Gastroesophageal sphincter (tissue), 4 donors: ENCODE results near the gene PXDN. TPM values are rescaled to one million over a fixed set of nuclear protein-coding genes. Genes with fewer than 3 reads are reported as not detected.

ENCODE experiments used
- ATAC-seq: fragments of 150-250 bp; one replicate; pipeline ENCODE4 v1.9.1; 2016; ENCODE audit warnings: mild to moderate bottlenecking, moderate library complexity
- H3K27ac ChIP-seq, 4 donors: fragments of 200-600 bp; sonication (generic) in 3 of 4; 1 replicate in 3 of 4; 2 replicates in 1 of 4; pipeline ENCODE4 v1.5.1; 2016 to 2019
- H3K27me3 ChIP-seq: fragments of 200-600 bp; sonication (generic); one replicate; pipeline ENCODE4 v1.5.1; 2019
- H3K36me3 ChIP-seq, 2 donors: fragments of 200-600 bp; sonication (generic); one replicate each; pipeline ENCODE4 v1.5.1; 2019; ENCODE audit warnings: control low read depth in 1 of 2
- H3K4me1 ChIP-seq, 3 donors: fragments of 200-600 bp; sonication (generic); 1 replicate in 2 of 3; 2 replicates in 1 of 3; pipeline ENCODE4 v1.5.1; 2016 to 2019; ENCODE audit warnings: control low read depth in 2 of 3
- H3K4me3 ChIP-seq, 2 donors: fragments of 200-600 bp; sonication (generic); one replicate each; pipeline ENCODE4 v1.5.1; 2019; ENCODE audit warnings: mild to moderate bottlenecking in 1 of 2, moderate library complexity in 1 of 2
- H3K9me3 ChIP-seq, 3 donors: fragments of 200-600 bp; sonication (generic); one replicate each; pipeline ENCODE4 v1.5.1; 2017 to 2019; ENCODE audit warnings: control low read depth in 2 of 3
- EP300 ChIP-seq: sonication (generic); formaldehyde crosslinking; IDR thresholded peaks from one replicate; pipeline ENCODE4 v1.6.1; 2017; ENCODE audit warnings: antibody characterized with exemption, mild to moderate bottlenecking
- POLR2A ChIP-seq, 2 donors: fragments of 450-650 bp; IDR thresholded peaks; one replicate each; pipeline ENCODE4 v1.6.1; 2017; ENCODE audit warnings: antibody characterized with exemption in 2 of 2, mild to moderate bottlenecking in 2 of 2, moderate library complexity in 1 of 2
- POLR2AphosphoS5 ChIP-seq: sonication (generic); formaldehyde crosslinking; IDR thresholded peaks from one replicate; pipeline ENCODE4 v1.6.1; 2017; ENCODE audit warnings: antibody characterized with exemption
- WGBS, 2 donors: methylation state at CpG; one replicate each; pipeline ENCODE4 v1.1.5; 2018; ENCODE audit warnings: low coverage in 1 of 2; 5-methylcytosine and 5-hydroxymethylcytosine counted together
- total RNA-seq, 4 donors: library from RNA; depleted of rRNA; stranded (reverse); fragments of >200 nt; gene quantifications; one replicate each; pipeline ENCODE4 v1.1.0, GENCODE V29; 2016
- TF ChIP-seq, protein P1 (sequence below), 4 experiments: fragments of 200-600 bp in 2 of 4; fragments of 450-650 bp in 2 of 4; sonication (generic) in 1 of 4; IDR thresholded peaks; one replicate each; pipeline ENCODE4 v1.5.1; 2017 to 2019; ENCODE audit warnings: antibody characterized with exemption in 4 of 4, mild to moderate bottlenecking in 2 of 4, moderate library complexity in 2 of 4

Gene PXDN
- total RNA-seq, 4 donors from 2014 or later, result 19.9 to 95.9 (median 60.9) TPM

DNA sequence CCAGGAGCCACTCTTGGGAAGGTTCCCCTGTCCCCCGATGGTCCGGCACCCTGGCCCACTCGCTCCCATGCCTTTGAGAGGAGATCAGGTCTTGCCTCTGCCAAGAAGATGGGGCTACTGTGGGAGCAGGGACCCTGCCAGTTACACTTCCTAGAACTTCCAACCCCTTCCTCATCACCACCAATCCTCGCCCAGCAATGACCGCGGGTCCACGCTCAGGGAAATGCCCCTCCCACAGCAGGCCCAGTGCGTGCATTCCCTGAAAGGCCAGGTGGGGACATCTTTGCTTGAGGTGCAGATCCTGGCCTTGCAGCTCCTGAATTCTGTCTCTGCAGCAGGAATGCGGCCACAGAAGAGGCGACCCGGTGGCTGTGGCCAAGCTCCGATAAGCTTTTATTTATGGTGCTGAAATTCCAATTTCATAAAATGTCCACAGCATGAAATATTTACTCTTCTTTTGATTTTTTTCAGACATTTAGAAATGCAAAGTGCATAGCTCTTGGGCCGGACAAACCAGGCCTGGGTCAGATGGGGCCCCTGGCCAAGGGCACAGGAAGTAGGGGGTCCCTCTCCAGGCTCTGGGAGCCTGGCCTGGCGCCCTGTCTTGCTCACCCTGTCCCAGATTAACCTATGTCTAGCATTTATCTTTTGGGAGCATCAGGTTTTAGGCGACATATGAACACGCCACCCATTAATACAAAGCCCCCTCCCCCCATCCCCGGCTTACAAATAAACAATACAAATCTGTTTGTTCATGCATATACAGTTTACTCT is 29.8 kb downstream of the PXDN start:
- 75 to 80% methylated on average over 3 to 10 of the region's 17 CpGs for WGBS, 2 donors
- peaks cover 0 to 58% (median 9%) of the 10 kb centered on the region in 3 donors for H3K4me1 ChIP-seq
- peak overlapping the region in 3 of 4 donors; percentile 46 to 66 (median 54) for H3K27ac ChIP-seq

DNA sequence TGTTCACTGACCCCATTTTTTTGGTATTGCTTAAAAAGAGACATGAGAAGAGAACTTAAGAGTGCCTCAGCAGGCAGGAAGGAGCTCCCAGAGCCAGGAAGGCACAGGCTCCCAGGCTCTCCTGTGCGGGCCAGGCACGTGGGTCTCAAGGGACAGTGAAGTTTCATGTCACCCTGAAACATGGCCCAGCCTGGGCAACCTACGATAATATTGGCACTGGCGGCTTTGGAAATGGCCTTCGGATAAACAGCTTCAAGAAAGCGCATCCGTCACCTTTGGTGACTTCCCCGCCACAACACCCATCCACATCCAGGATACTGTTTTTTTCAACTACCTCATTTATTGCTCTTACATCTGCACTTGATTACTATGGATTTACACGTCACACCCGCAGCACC is 30.5 kb downstream of the PXDN start:
- peak overlapping the region in 1 of 4 donors; percentile 66 for H3K27ac ChIP-seq
- no peak overlapping the region for H3K4me3 ChIP-seq
- no peaks in the 10 kb centered on the region for H3K36me3 ChIP-seq
- no peak for TF ChIP-seq POLR2AphosphoS5
- no peak for TF ChIP-seq POLR2A (IDR thresholded peaks at IDR 0.05)
- TF ChIP-seq, protein P1, sequence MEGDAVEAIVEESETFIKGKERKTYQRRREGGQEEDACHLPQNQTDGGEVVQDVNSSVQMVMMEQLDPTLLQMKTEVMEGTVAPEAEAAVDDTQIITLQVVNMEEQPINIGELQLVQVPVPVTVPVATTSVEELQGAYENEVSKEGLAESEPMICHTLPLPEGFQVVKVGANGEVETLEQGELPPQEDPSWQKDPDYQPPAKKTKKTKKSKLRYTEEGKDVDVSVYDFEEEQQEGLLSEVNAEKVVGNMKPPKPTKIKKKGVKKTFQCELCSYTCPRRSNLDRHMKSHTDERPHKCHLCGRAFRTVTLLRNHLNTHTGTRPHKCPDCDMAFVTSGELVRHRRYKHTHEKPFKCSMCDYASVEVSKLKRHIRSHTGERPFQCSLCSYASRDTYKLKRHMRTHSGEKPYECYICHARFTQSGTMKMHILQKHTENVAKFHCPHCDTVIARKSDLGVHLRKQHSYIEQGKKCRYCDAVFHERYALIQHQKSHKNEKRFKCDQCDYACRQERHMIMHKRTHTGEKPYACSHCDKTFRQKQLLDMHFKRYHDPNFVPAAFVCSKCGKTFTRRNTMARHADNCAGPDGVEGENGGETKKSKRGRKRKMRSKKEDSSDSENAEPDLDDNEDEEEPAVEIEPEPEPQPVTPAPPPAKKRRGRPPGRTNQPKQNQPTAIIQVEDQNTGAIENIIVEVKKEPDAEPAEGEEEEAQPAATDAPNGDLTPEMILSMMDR (IDR thresholded peaks at IDR 0.05), result no peak
- no peak for TF ChIP-seq EP300
- H3K4me1 ChIP-seq, result peaks cover 0 to 58% (median 11%) of the 10 kb centered on the region in 3 donors
- no peak for ATAC-seq
- no peaks in the 10 kb centered on the region for H3K9me3 ChIP-seq
- no peaks in the 10 kb centered on the region for H3K27me3 ChIP-seq
- WGBS, 2 donors, result 85 to 98% methylated on average over 7 to 10 of the region's 10 CpGs

More for the DNA sequence above, 29.8 kb downstream of the PXDN start:
- Histone ChIP-seq H3K4me3 (no peak overlapping the region), H3K27me3 (no peaks in the 10 kb centered on the region), H3K36me3 (no peaks in the 10 kb centered on the region), H3K9me3 (no peaks in the 10 kb centered on the region)
- ATAC-seq, result no peak
- TF ChIP-seq POLR2AphosphoS5 (no peak), POLR2A (IDR thresholded peaks at IDR 0.05) (no peak)

DNA sequence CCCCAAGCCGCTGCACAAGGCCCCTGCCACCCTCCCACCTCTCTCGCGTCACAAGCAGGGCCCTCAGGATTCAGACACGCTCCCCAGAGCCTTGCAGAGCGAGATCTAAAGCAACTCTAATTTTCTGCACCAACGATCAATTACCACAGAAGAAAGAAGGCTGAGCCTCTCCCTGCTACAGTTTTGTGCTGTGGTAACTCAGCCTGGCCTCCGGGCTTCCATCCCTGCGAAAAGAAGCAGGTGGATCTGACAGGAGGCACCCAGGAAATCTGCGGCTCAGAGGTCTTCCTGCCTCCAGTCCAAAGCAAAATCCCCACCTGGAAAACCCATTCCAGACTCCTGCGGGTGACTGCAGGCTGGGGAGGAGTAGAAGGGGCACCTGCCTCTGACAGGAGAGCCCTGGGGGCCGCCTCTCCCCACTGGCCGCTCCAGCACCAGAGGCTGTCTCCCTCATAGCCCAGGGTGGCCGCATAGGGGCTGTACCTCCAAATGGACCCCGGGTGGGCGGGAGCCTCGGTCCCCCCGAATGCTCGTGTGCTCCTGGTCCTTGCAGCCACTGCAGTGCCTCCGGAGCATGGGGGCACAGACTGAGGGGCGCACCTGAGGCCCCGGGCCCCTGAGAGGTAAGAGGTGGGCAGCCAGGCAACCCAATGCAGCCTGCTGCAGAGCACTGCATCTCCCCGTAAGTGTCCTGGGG is 31.0 kb downstream of the PXDN start:
- 100% methylated on average over 1 of the region's 22 CpGs; no CpG with 5 or more reads in 1 of the 2 donors for WGBS, 2 donors
- Histone ChIP-seq H3K36me3 (no peaks in the 10 kb centered on the region), H3K9me3 (no peaks in the 10 kb centered on the region), H3K4me1 (peaks cover 0 to 62% (median 13%) of the 10 kb centered on the region in 3 donors), H3K4me3 (no peak overlapping the region), H3K27me3 (no peaks in the 10 kb centered on the region), H3K27ac (peak overlapping the region in 1 of 4 donors; percentile 66)
- TF ChIP-seq EP300 (no peak), POLR2A (IDR thresholded peaks at IDR 0.05) (no peak), POLR2AphosphoS5 (no peak)
- TF ChIP-seq, protein P1 (IDR thresholded peaks at IDR 0.05), result no peak
- no peak for ATAC-seq

DNA sequence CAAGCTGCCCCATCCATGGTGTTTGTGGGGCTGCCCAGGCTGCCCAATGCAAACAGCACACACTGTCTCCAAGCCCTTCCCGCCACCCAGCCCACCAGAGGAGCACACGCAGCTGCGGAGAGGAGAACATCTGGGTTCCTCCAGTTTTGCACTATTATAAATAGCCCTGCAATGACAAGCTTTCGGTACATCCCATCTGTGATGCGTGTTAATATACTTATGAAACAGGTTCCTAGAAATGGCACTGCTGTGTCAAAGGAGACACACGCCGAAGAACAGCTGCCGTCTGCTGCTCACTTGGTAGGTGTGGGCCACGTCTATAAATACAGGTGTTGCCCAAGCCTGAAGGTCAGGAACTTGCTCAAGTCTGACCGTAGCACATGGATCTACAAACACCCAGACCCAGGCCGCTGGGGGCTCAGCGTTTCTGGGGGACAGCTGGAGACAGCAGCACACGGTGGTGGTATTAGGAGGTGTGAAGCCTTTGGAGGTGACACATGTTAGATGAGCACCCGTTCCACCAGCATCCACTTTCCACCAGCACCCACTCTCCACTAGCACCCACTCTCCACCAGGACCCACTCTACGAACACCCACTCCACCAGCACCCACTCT is 34.3 kb downstream of the PXDN start:
- no peaks in the 10 kb centered on the region for H3K9me3 ChIP-seq
- no peak overlapping the region for H3K4me3 ChIP-seq
- no peak for ATAC-seq
- H3K4me1 ChIP-seq, result peaks cover 0 to 52% (median 14%) of the 10 kb centered on the region in 3 donors
- H3K27me3 ChIP-seq, result no peaks in the 10 kb centered on the region
- H3K27ac ChIP-seq, result peak overlapping the region in 1 of 4 donors; percentile 93
- WGBS, 2 donors, result 87 to 94% methylated on average over 3 to 5 of the region's 15 CpGs
- TF ChIP-seq EP300, result no peak
- no peak for TF ChIP-seq POLR2AphosphoS5
- no peak for TF ChIP-seq POLR2A (IDR thresholded peaks at IDR 0.05)
- TF ChIP-seq, protein P1 (IDR thresholded peaks at IDR 0.05), result no peak
- H3K36me3 ChIP-seq, result no peaks in the 10 kb centered on the region

DNA sequence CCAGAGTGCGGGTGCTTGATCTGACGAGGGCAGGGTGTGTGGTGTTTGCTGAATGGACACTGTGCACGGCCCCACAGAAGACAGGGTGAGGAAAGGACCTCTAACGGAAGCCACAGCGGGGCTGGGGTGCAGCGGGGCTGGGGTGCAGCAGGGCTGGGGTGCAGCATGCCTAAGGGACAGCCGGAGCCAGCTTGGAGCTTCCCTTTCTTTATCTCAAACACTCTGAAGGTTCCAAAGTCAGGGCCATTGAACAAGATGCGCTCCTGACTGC is 35.0 kb downstream of the PXDN start:
- WGBS, 2 donors, result 100% methylated on average over 1 to 2 of the region's 8 CpGs
- Histone ChIP-seq H3K27ac (peak overlapping the region in 1 of 4 donors; percentile 93), H3K27me3 (no peaks in the 10 kb centered on the region), H3K9me3 (no peaks in the 10 kb centered on the region), H3K4me1 (peaks cover 0 to 45% (median 14%) of the 10 kb centered on the region in 3 donors), H3K36me3 (no peaks in the 10 kb centered on the region), H3K4me3 (no peak overlapping the region)
- ATAC-seq, result no peak
- TF ChIP-seq POLR2A (IDR thresholded peaks at IDR 0.05), result no peak
- no peak for TF ChIP-seq EP300
- TF ChIP-seq, protein P1 (IDR thresholded peaks at IDR 0.05), result no peak
- TF ChIP-seq POLR2AphosphoS5, result no peak
